ENCODE results near the gene TMEM131L. TPM values are rescaled to one million over a fixed set of nuclear protein-coding genes. Genes with fewer than 3 reads are reported as not detected.

The TMEM131L gene
- total RNA-seq, 1 experiment from 2014 or later, result 19.7 TPM

- H3K9ac ChIP-seq (ENCODE audit: low read length), result no peak overlapping the region
- no TSS peak for BruUV-seq (replicated peaks)
- H3K79me2 ChIP-seq (ENCODE audit: insufficient read depth, low read length), result no peaks in the 10 kb centered on the region
- TF ChIP-seq REST (IDR thresholded peaks at IDR 0.05; ENCODE audit: low read depth) (no peak), SP1 (IDR thresholded peaks at IDR 0.05; ENCODE audit: low read depth) (no peak), EZH2phosphoT487 (IDR thresholded peaks at IDR 0.05; ENCODE audit: borderline replicate concordance) (no peak), ATF3 (IDR thresholded peaks at IDR 0.05) (no peak), SRF (IDR thresholded peaks at IDR 0.05; ENCODE audit: low read depth) (no peak), RAD21 (IDR thresholded peaks at IDR 0.05; ENCODE audit: low read depth) (no peak), ZNF274 (IDR thresholded peaks at IDR 0.05; ENCODE audit: low read depth, low read length) (no peak), CEBPB (IDR thresholded peaks at IDR 0.05; ENCODE audit: low read depth) (no peak), JUND (IDR thresholded peaks at IDR 0.05) (no peak), POLR2AphosphoS5 (IDR thresholded peaks at IDR 0.05; ENCODE audit: low read depth, low read length) (no peak), CTCF (IDR thresholded peaks at IDR 0.05 in 2 of 3, conservative IDR thresholded peaks at IDR 0.05 in 1 of 3; ENCODE audit: borderline replicate concordance in 1 of 3, insufficient read depth in 1 of 3, low read depth in 2 of 3, low read length in 2 of 3) (no peak), ELF1 (IDR thresholded peaks at IDR 0.05; ENCODE audit: borderline replicate concordance, low read depth) (no peak), POLR2A (IDR thresholded peaks at IDR 0.05; ENCODE audit: borderline replicate concordance, extremely low read depth, insufficient read depth, insufficient read length) (no peak)
- ChIA-PET POLR2A (no interaction called here), CTCF (no interaction called here), RAD21 (ENCODE audit: low non-redundant PET in 1 of 2, low total read pairs in 2 of 2, uncharacterized antibody in 2 of 2, unreplicated experiment in 2 of 2) (no interaction called here)
- H3K9me3 ChIP-seq (ENCODE audit: control insufficient read depth in 1 of 2, insufficient read depth in 1 of 2, low read depth in 1 of 2, low read length in 2 of 2), result no peaks in the 10 kb centered on the region; a peak in 1 of 4 replicates
- no peak overlapping the region for H3K4me2 ChIP-seq (ENCODE audit: low read length)
- H3K9me2 ChIP-seq (ENCODE audit: insufficient read depth), result no peaks in the 10 kb centered on the region
- intact Hi-C loops (cut with micrococcal nuclease), result no loop called here
- H3K36me3 ChIP-seq (ENCODE audit: control insufficient read depth in 1 of 2, insufficient read depth in 2 of 2, low read length in 2 of 2), result no peaks in the 10 kb centered on the region
- no peak overlapping the region for H3K4me3 ChIP-seq (replicated peaks in 1 of 2; ENCODE audit: low read depth in 1 of 2, low read length in 2 of 2)
- H2AFZ ChIP-seq (ENCODE audit: low read depth, low read length, poor library complexity, severe bottlenecking), result no peak overlapping the region
- H3K4me1 ChIP-seq (ENCODE audit: control insufficient read depth in 1 of 2, insufficient read depth in 2 of 2, low read length in 2 of 2), result no peaks in the 10 kb centered on the region
- ATAC-seq (no peak), DNase-seq (ENCODE audit: low read depth, low spot score) (no peak)
- H4K20me1 ChIP-seq (ENCODE audit: insufficient read depth), result no peaks in the 10 kb centered on the region
- H3K27me3 ChIP-seq (ENCODE audit: insufficient read depth, low read length), result no peaks in the 10 kb centered on the region
- no peak overlapping the region for H3K27ac ChIP-seq (ENCODE audit: low read depth, low read length)
Measured at GRCh38 chr4:153661908-153662307, 195.7 kb downstream of the TMEM131L start.
